ENCODE data around the gene DMRTC2.

GRCh38 chr19:41808663-41809566 is 35.9 kb upstream of the DMRTC2 start:
- TF ChIP-seq, protein P1, sequence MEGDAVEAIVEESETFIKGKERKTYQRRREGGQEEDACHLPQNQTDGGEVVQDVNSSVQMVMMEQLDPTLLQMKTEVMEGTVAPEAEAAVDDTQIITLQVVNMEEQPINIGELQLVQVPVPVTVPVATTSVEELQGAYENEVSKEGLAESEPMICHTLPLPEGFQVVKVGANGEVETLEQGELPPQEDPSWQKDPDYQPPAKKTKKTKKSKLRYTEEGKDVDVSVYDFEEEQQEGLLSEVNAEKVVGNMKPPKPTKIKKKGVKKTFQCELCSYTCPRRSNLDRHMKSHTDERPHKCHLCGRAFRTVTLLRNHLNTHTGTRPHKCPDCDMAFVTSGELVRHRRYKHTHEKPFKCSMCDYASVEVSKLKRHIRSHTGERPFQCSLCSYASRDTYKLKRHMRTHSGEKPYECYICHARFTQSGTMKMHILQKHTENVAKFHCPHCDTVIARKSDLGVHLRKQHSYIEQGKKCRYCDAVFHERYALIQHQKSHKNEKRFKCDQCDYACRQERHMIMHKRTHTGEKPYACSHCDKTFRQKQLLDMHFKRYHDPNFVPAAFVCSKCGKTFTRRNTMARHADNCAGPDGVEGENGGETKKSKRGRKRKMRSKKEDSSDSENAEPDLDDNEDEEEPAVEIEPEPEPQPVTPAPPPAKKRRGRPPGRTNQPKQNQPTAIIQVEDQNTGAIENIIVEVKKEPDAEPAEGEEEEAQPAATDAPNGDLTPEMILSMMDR (conservative IDR thresholded peaks at IDR 0.05) = no peak
- no peak for TF ChIP-seq ZFX (IDR thresholded peaks at IDR 0.05)

Measured in C4-2B (cell line).